Neural cell (in vitro differentiated cells): ENCODE data around the gene ARHGEF7.

Source experiments
- EZH2 ChIP-seq: fragments of 200-600, 300-800 bp; shearing (Covaris generic), sonication (generic); IDR thresholded peaks from 2 replicates; pipeline ENCODE4 v1.6.1; 2014; ENCODE audit warnings: antibody characterized with exemption, low read length, borderline replicate concordance, mild to moderate bottlenecking; ENCODE audit not compliant: insufficient read depth, poor library complexity, severe bottlenecking
- SMC3 ChIP-seq: fragments of 450-650 bp; conservative IDR thresholded peaks from 2 replicates; pipeline ENCODE4 v1.6.1; 2014; ENCODE audit warnings: antibody characterized with exemption, mild to moderate bottlenecking, moderate library complexity; ENCODE audit not compliant: poor library complexity
- TF ChIP-seq, protein P1 (sequence below): fragments of 450-650 bp; IDR thresholded peaks from 2 replicates; pipeline ENCODE4 v1.5.1; 2014; ENCODE audit warnings: antibody characterized with exemption, mild to moderate bottlenecking, moderate library complexity; ENCODE audit not compliant: poor library complexity, severe bottlenecking

DNA sequence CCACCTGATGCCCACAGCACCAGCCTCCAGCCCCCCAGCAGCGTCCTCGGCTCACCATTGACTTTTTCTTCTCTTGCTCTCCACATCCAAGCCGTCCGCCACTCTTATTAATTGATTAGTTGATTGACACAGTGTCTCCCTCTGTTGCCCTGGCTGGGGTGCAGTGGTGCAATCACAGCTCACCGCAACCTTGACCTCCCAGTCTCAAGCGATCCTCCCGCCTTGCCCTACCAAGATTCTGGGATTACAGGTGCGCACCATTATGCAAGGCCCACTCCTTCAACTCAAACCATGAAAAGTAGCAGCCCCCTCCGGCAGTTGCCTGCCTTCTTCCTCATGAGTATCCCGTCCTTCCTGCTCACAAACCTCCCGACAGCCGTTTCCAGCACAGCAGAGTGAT, 204.4 kb downstream of the ARHGEF7 start:
- TF ChIP-seq, protein P1, sequence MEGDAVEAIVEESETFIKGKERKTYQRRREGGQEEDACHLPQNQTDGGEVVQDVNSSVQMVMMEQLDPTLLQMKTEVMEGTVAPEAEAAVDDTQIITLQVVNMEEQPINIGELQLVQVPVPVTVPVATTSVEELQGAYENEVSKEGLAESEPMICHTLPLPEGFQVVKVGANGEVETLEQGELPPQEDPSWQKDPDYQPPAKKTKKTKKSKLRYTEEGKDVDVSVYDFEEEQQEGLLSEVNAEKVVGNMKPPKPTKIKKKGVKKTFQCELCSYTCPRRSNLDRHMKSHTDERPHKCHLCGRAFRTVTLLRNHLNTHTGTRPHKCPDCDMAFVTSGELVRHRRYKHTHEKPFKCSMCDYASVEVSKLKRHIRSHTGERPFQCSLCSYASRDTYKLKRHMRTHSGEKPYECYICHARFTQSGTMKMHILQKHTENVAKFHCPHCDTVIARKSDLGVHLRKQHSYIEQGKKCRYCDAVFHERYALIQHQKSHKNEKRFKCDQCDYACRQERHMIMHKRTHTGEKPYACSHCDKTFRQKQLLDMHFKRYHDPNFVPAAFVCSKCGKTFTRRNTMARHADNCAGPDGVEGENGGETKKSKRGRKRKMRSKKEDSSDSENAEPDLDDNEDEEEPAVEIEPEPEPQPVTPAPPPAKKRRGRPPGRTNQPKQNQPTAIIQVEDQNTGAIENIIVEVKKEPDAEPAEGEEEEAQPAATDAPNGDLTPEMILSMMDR: no peak
- TF ChIP-seq SMC3: no peak
- TF ChIP-seq EZH2: no peak
